ENCODE results near the gene STON2. TPM values are rescaled to one million over a fixed set of nuclear protein-coding genes. Genes with fewer than 3 reads are reported as not detected.

The STON2 gene
- total and polyA plus RNA-seq, 2 of the 13 experiments (the other 11 are each of a cell fraction or from before 2014, with no cell fraction given) = 2.1 to 11.0 TPM

DNA sequence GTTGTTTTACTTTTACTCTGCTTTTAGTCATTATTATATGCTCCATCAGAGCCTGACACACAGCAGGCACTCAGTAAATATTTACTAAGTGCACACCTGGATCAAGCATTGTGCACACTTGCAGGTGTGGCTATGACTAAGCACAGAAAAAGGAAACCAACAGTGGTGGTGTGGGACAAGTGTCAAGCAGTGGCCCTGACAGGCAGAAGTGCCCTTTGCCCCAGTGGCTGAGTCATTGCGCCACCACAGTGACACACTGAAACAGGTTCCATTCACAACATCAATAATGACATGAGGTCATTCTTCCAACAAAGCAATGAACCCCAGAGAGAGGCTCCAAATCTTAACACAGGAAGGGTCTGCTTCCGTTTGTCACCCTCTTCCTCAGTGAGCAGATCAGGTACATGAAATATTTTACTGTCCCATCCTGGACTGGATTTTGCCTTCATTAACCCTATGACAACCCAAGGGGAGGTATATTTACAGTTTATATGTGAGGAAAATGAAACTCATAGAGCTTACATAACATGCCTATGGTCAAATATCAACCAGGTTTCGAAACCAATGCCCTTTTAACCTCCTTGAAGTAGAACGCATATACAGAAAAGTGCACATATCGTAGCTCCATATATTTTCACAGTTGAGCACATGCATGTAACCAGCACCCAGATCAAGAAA lies 96.7 kb downstream of the STON2 start (continued):
- TF ChIP-seq POLR2AphosphoS5 (IDR thresholded peaks at IDR 0.05; ENCODE audit: low read depth, low read length) = 0 out of 2 replicates have a peak, but pooled peaks have one; percentile 23
- TF ChIP-seq ELF1 (CRISPR knock-in tag; IDR thresholded peaks at IDR 0.05) = peak; percentile 43; the same call in 1 of the 2 replicates
- TF ChIP-seq AKAP8 (CRISPR knock-in tag; IDR thresholded peaks at IDR 0.05) = no peak
- TF ChIP-seq FOXO1 (CRISPR knock-in tag; IDR thresholded peaks at IDR 0.05) = peak; percentile 96
- TF ChIP-seq ZFP91 (CRISPR knock-in tag; IDR thresholded peaks at IDR 0.05; ENCODE audit: borderline replicate concordance) = peak; percentile 55; the same call in 1 of the 2 replicates
- TF ChIP-seq, protein P1, sequence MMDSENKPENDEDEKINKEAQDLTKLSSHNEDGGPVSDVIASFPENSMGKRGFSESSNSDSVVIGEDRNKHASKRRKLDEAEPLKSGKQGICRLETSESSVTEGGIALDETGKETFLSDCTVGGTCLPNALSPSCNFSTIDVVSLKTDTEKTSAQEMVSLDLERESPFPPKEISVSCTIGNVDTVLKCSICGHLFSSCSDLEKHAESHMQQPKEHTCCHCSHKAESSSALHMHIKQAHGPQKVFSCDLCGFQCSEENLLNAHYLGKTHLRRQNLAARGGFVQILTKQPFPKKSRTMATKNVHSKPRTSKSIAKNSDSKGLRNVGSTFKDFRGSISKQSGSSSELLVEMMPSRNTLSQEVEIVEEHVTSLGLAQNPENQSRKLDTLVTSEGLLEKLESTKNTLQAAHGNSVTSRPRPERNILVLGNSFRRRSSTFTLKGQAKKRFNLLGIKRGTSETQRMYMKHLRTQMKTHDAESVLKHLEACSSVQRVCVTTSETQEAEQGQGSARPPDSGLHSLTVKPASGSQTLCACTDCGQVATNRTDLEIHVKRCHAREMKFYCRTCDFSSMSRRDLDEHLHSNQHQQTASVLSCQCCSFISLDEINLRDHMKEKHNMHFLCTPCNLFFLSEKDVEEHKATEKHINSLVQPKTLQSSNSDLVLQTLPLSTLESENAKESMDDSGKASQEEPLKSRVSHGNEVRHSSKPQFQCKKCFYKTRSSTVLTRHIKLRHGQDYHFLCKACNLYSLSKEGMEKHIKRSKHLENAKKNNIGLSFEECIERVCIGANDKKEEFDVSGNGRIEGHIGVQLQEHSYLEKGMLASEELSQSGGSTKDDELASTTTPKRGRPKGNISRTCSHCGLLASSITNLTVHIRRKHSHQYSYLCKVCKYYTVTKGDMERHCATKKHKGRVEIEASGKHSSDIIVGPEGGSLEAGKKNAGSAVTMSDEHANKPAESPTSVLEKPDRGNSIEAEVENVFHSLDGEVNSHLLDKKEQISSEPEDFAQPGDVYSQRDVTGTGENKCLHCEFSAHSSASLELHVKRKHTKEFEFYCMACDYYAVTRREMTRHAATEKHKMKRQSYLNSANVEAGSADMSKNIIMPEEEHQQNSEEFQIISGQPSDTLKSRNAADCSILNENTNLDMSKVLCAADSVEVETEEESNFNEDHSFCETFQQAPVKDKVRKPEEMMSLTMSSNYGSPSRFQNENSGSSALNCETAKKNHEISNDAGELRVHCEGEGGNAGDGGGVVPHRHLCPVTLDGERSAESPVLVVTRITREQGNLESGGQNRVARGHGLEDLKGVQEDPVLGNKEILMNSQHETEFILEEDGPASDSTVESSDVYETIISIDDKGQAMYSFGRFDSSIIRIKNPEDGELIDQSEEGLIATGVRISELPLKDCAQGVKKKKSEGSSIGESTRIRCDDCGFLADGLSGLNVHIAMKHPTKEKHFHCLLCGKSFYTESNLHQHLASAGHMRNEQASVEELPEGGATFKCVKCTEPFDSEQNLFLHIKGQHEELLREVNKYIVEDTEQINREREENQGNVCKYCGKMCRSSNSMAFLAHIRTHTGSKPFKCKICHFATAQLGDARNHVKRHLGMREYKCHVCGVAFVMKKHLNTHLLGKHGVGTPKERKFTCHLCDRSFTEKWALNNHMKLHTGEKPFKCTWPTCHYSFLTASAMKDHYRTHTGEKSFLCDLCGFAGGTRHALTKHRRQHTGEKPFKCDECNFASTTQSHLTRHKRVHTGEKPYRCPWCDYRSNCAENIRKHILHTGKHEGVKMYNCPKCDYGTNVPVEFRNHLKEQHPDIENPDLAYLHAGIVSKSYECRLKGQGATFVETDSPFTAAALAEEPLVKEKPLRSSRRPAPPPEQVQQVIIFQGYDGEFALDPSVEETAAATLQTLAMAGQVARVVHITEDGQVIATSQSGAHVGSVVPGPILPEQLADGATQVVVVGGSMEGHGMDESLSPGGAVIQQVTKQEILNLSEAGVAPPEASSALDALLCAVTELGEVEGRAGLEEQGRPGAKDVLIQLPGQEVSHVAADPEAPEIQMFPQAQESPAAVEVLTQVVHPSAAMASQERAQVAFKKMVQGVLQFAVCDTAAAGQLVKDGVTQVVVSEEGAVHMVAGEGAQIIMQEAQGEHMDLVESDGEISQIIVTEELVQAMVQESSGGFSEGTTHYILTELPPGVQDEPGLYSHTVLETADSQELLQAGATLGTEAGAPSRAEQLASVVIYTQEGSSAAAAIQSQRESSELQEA (CRISPR knock-in tag; IDR thresholded peaks at IDR 0.05; ENCODE audit: not compliant biosample characterization) = no peak
- peak; percentile 92 for TF ChIP-seq PITX1 (CRISPR knock-in tag; IDR thresholded peaks at IDR 0.05)
- TF ChIP-seq DPF2 (CRISPR knock-in tag; IDR thresholded peaks at IDR 0.05; ENCODE audit: borderline replicate concordance, low read depth) = peak; percentile 95
- peak; percentile 57 for TF ChIP-seq ZNF501 (CRISPR knock-in tag; IDR thresholded peaks at IDR 0.05)
- TF ChIP-seq AGO1 (IDR thresholded peaks at IDR 0.05; ENCODE audit: low read depth, low read length, poor library complexity, severe bottlenecking) = no peak
- TF ChIP-seq ZBTB39 (CRISPR knock-in tag; IDR thresholded peaks at IDR 0.05) = no peak
- no peak for TF ChIP-seq DR1 (CRISPR knock-in tag; IDR thresholded peaks at IDR 0.05)
- TF ChIP-seq POLR2A (IDR thresholded peaks at IDR 0.05; ENCODE audit: insufficient read depth in 1 of 2, low read depth in 2 of 2, low read length in 2 of 2) = 0 out of 4 replicates have a peak, but pooled peaks of 1 of the 2 experiments have one; percentile 55
- 0 out of 2 replicates have a peak, but pooled peaks have one; percentile 31 for TF ChIP-seq KMT2A (CRISPR knock-in tag; IDR thresholded peaks at IDR 0.05)
- TF ChIP-seq ARNT (IDR thresholded peaks at IDR 0.05) = no peak
